NB4 (cell line): ENCODE data around the gene CCL5.

Experiments
- CTCF ChIP-seq: IDR thresholded peaks from one replicate; pipeline ENCODE4 v1.5.1; 2012; ENCODE audit warnings: low read depth, low read length
- MAX ChIP-seq: IDR thresholded peaks from 2 replicates; pipeline ENCODE4 v1.6.1; 2011; ENCODE audit warnings: low read depth, low read length
- MYC ChIP-seq: IDR thresholded peaks from 2 replicates; pipeline ENCODE4 v1.6.1; 2011; ENCODE audit warnings: low read depth, low read length

- no peak for TF ChIP-seq CTCF
- no peak for TF ChIP-seq MAX
- no peak for TF ChIP-seq MYC
Observed at GRCh38 chr17:35875800-35876139, 4.4 kb downstream of the CCL5 start.
